Measurements from ENCODE around the gene PIK3CB.

The PIK3CB gene

GRCh38 chr3:138834596-138835396 lies at the start of gene PIK3CB:
Gene PIK3CB (minus strand): TSS chr3:138834928. CDS start chr3:138759343, 75,585 bp downstream.
- peak; percentile 74 for DNase-seq (ENCODE audit: low read depth)

- no peak for DNase-seq (ENCODE audit: low read depth)
These were observed 46.5 kb upstream of the PIK3CB start for GRCh38 chr3:138881233-138881632.

GRCh38 chr3:138879541-138880380 lies 45.0 kb upstream of the PIK3CB start:
- no peak for DNase-seq (ENCODE audit: low read depth)

- no peak for DNase-seq (ENCODE audit: low read depth)
These were observed 42.5 kb upstream of the PIK3CB start for GRCh38 chr3:138877226-138877625.

GRCh38 chr3:138875754-138876664 lies 41.3 kb upstream of the PIK3CB start:
- DNase-seq (ENCODE audit: low read depth) = no peak

GRCh38 chr3:138875096-138875753 lies 40.5 kb upstream of the PIK3CB start:
- no peak for DNase-seq (ENCODE audit: low read depth)

- no peak for DNase-seq (ENCODE audit: low read depth)
These were observed 38.9 kb upstream of the PIK3CB start for GRCh38 chr3:138873471-138874278.

GRCh38 chr3:138872632-138873031 lies 37.9 kb upstream of the PIK3CB start:
- DNase-seq (ENCODE audit: low read depth) = no peak

GRCh38 chr3:138867996-138868395 lies 33.3 kb upstream of the PIK3CB start:
- no peak for DNase-seq (ENCODE audit: low read depth)

- DNase-seq (ENCODE audit: low read depth) = no peak
These were observed 29.0 kb upstream of the PIK3CB start for GRCh38 chr3:138863776-138864113.

- DNase-seq (ENCODE audit: low read depth) = no peak
These were observed 28.4 kb upstream of the PIK3CB start for GRCh38 chr3:138862924-138863775.

GRCh38 chr3:138862531-138862923 lies 27.8 kb upstream of the PIK3CB start:
- no peak for DNase-seq (ENCODE audit: low read depth)

- DNase-seq (ENCODE audit: low read depth) = no peak
These were observed 27.1 kb upstream of the PIK3CB start for GRCh38 chr3:138861798-138862197.

- DNase-seq (ENCODE audit: low read depth) = no peak
These were observed 22.1 kb upstream of the PIK3CB start for GRCh38 chr3:138856799-138857198.

- no peak for DNase-seq (ENCODE audit: low read depth)
These were observed 20.2 kb upstream of the PIK3CB start for GRCh38 chr3:138854940-138855339.

GRCh38 chr3:138854204-138854603 lies 19.5 kb upstream of the PIK3CB start:
- DNase-seq (ENCODE audit: low read depth) = no peak

- DNase-seq (ENCODE audit: low read depth) = no peak
These were observed 15.4 kb upstream of the PIK3CB start for GRCh38 chr3:138850151-138850550.

GRCh38 chr3:138849222-138849940 lies 14.7 kb upstream of the PIK3CB start:
- no peak for DNase-seq (ENCODE audit: low read depth)

GRCh38 chr3:138848696-138849095 lies 14.0 kb upstream of the PIK3CB start:
- no peak for DNase-seq (ENCODE audit: low read depth)
